ENCODE measurements around the gene ALDH4A1. TPM values are rescaled to one million over a fixed set of nuclear protein-coding genes. Genes with fewer than 3 reads are reported as not detected.
"Not testable (repeated sequence)": the region's sequence is repeated elsewhere in the genome, so short reads cannot be mapped to it uniquely, and the experiment has no call there.

ALDH4A1 gene
- total and polyA plus RNA-seq, 5 experiments from 2014 or later = 0.31 to 2.5 (median 1.6) TPM

DNA sequence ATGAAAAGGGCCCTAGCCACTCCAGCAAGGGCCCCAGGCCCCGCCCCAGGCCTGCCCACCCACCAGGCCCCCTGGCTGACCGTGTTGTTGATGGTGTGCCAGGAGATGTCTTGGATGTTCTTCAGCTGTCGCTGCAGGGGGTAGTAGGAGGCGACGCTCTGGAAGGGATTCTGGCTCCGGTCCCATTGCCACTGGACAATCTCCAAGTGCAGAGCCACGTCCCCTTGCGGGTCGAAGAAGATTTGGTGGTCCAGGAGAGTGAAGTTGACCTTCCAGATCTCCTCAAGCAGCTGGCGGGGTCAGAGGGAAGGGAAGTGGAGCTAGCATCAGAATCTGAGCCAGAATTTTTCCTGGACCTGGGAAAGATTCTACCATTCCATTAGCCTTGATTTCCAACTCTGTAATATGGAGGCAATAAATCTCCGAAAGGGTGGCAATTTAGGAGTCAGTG lies 53.1 kb downstream of the ALDH4A1 start:
- DNase-seq (no peak), ATAC-seq (no peak)
- no peak overlapping the region for H3K4me3 Mint-ChIP-seq
- H3K27ac Mint-ChIP-seq = no peak overlapping the region
- POLR2A ChIA-PET = interaction anchor here (0.6 kb wide), 1 partner anchor 287 kb away, joined by 3 read pairs; no protein-coding TSS in a partner anchor
- H3K9me3 Mint-ChIP-seq = peaks cover 0 to 13% (median 2%) of the 10 kb centered on the region in 9 donors
- H3K27me3 Mint-ChIP-seq = peaks cover 0 to 2% (median 0%) of the 10 kb centered on the region in 5 donors
- H3K4me1 Mint-ChIP-seq = no peaks in the 10 kb centered on the region
- peaks cover 0 to 1% (median under 1%) of the 10 kb centered on the region in 3 donors for H3K36me3 Mint-ChIP-seq

DNA sequence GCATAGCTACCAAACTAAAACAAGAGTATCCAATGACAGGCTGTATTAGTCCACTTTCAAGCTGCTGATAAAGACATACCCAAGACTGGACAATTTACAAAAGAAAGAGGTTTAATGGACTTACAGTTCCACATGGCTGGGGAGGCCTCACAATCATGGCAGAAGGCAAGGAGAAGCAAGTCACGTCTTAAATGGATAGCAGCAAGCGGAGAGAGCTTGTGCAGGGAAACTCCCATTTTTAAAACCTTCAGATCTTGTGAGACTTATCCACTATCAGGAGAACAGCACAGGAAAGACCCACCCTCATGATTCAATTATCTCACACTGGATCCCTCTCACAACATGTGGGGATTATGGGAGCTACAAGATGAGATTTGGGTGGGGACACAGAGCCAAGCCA lies 54.6 kb downstream of the ALDH4A1 start:
- H3K27ac Mint-ChIP-seq, ATAC-seq, POLR2A ChIA-PET: not testable (repeated sequence)

DNA sequence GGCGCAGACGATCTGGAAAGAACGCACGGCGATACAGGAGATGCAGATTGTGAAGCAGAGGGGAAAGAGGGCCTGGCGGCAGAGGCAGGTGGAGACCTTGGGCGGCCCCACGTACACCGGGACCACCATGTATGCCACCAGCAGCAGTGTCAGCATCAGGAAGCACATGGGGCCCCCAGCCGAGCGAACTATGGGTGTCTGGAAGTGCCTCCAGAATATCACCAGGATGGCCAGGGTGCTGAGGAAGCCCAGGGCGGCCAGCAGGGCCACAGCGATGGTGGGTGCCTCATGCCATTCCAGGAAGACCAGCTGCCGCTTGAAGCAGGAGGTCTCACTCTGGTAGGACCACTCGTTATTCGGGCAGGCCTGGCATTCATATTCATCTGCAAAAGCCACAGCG lies 62.2 kb downstream of the ALDH4A1 start:
- H3K9me3 Mint-ChIP-seq = peaks cover 0 to 19% (median 5%) of the 10 kb centered on the region in 9 donors
- ATAC-seq = no peak
- peaks cover 0 to 6% (median 3%) of the 10 kb centered on the region in 3 donors for H3K36me3 Mint-ChIP-seq
- DNase-seq = no peak
- H3K4me1 Mint-ChIP-seq = no peaks in the 10 kb centered on the region
- H3K27me3 Mint-ChIP-seq = peaks cover 13 to 45% (median 28%) of the 10 kb centered on the region in 5 donors
- H3K4me3 Mint-ChIP-seq = no peak overlapping the region
- POLR2A ChIA-PET = no interaction called here
- H3K27ac Mint-ChIP-seq = peak overlapping the region in 1 of 10 donors; percentile 31

More for the DNA sequence above, 54.6 kb downstream of the ALDH4A1 start:
- Mint-ChIP-seq H3K9me3 (peaks cover 0 to 19% (median 6%) of the 10 kb centered on the region in 9 donors), H3K27me3 (peaks cover 0 to 12% (median 3%) of the 10 kb centered on the region in 5 donors)
- H3K4me3 Mint-ChIP-seq, H3K36me3 Mint-ChIP-seq, DNase-seq, H3K4me1 Mint-ChIP-seq: not testable (repeated sequence)

DNA sequence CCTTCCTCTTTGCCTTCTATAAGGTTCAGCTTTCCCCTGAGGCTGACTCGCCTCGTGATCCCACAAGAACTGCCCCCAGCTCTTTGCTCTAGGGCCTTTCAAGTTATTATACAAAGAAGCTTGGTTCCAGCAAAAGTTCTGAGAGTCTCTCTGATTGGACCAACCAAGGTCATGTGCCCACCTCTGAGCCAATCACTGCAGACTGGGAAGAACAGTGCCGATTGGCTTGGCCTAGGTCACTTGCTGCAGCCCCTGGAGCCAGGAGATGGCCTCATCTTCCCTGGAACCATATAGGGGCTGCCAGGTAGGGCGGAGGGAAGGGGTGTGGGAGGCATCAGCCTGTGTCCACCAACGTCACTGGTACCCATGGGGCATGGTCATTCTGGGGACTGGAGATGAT lies 65.7 kb downstream of the ALDH4A1 start:
- ATAC-seq (no peak), DNase-seq (no peak)
- POLR2A ChIA-PET = no interaction called here
- Mint-ChIP-seq H3K36me3 (no peaks in the 10 kb centered on the region), H3K4me1 (no peaks in the 10 kb centered on the region), H3K27me3 (peaks cover 7 to 34% (median 27%) of the 10 kb centered on the region in 5 donors), H3K9me3 (peaks cover 0 to 1% (median 0%) of the 10 kb centered on the region in 9 donors), H3K27ac (no peak overlapping the region), H3K4me3 (no peak overlapping the region)

DNA sequence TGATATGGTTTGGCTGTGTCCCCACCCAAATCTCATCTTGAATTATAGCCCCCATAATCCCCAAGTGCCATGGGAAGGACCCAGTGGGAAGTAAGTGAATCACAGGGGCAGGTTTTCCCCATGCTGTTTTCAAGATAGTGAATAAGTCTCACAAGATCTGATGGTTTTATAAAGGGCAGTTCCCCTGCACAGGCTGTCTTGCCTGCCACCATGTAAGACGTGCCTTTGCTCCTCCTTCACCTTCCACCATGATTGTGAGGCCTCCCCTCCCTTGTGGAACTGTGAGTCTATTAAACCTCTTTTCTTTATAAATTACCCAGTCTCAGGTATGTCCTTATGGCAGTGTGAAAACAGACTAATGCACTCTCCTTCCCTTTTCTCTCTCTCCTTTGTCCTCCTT lies 70.0 kb downstream of the ALDH4A1 start:
- DNase-seq, H3K36me3 Mint-ChIP-seq, POLR2A ChIA-PET, H3K27ac Mint-ChIP-seq, ATAC-seq, H3K4me3 Mint-ChIP-seq, H3K4me1 Mint-ChIP-seq: not testable (repeated sequence)
- H3K27me3 Mint-ChIP-seq = peaks cover 3 to 19% (median 12%) of the 10 kb centered on the region in 5 donors
- peaks cover 0 to 11% (median 4%) of the 10 kb centered on the region in 9 donors for H3K9me3 Mint-ChIP-seq

DNA sequence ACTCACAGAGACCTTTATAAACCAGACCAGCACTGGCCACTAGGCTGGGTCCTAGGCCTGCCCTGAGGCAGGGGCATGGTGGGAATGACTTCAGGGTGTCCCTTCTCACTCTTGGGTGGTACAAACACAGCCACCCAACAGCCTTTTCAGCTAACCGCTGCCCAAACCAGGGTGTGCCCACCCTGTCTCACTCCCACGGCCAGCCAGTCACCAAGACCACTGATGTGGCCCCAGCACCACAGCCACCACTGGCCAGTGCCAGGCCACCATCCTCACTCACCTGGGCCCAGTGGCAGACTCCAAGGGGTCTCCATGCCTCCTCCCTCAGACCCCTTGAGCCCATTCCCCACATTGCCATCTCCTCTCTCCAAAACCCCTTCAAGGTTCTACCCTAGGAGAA lies 70.7 kb downstream of the ALDH4A1 start:
- DNase-seq = no peak
- Mint-ChIP-seq H3K9me3 (peaks cover 0 to 12% (median 4%) of the 10 kb centered on the region in 9 donors), H3K27ac (no peak overlapping the region), H3K27me3 (peaks cover 3 to 20% (median 15%) of the 10 kb centered on the region in 5 donors), H3K36me3 (peaks cover 0 to 5% (median 0%) of the 10 kb centered on the region in 3 donors), H3K4me1 (peaks cover 0 to 1% (median 0%) of the 10 kb centered on the region in 4 donors), H3K4me3 (no peak overlapping the region)
- no peak for ATAC-seq
- POLR2A ChIA-PET = no interaction called here

DNA sequence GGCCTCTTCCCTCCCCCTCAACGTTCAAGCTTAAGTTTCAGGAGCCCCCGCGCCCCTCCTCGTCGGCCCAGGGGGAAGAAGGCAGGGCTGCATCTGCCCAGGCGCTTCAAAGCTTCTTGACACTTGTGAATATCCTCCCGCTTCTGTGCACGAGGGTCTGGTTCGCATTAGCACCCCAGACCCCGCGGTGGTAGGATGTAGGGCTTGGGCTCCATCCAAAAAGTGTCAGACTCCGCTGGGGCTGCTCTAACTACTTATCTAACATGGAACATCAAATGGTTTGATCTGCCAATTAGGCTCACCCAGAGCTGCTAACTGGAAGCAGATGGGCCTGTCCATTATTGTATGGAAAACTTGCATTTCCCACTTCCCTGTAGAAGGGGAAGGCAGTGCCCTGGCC lies 71.8 kb downstream of the ALDH4A1 start:
- no peak for DNase-seq
- no peak for ATAC-seq
- no peak overlapping the region for H3K27ac Mint-ChIP-seq
- no peak overlapping the region for H3K4me3 Mint-ChIP-seq
- peaks cover 0 to 5% (median 0%) of the 10 kb centered on the region in 3 donors for H3K36me3 Mint-ChIP-seq
- H3K4me1 Mint-ChIP-seq = peaks cover 0 to 1% (median 0%) of the 10 kb centered on the region in 4 donors
- peaks cover 0 to 15% (median 6%) of the 10 kb centered on the region in 9 donors for H3K9me3 Mint-ChIP-seq
- POLR2A ChIA-PET = no interaction called here
- peaks cover 7 to 24% (median 19%) of the 10 kb centered on the region in 5 donors for H3K27me3 Mint-ChIP-seq

DNA sequence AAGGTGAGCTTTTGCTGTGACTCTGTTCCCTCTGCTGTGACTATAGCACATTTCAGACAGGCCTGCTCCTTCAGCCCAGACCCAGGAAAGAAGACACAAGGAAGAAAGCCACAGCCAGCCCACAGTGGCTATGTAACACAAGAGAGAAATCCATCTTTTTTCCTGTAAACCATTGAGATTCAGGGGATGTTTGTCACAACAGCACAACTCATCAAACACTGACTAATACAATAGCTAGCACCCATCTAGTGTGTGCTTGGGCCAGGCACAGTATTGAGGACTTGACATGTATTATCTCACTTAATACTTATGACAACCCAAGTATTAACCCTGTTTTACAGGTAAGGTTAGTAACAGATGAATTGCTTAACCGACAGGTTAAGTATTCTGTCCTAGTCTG lies 72.7 kb downstream of the ALDH4A1 start:
- ATAC-seq (no peak), DNase-seq (no peak)
- H3K9me3 Mint-ChIP-seq = peaks cover 0 to 15% (median 8%) of the 10 kb centered on the region in 9 donors
- POLR2A ChIA-PET = no interaction called here
- peaks cover 6 to 18% (median 15%) of the 10 kb centered on the region in 5 donors for H3K27me3 Mint-ChIP-seq
- H3K4me1 Mint-ChIP-seq = peaks cover 0 to 1% (median 0%) of the 10 kb centered on the region in 4 donors
- no peak overlapping the region for H3K4me3 Mint-ChIP-seq
- H3K36me3 Mint-ChIP-seq = peaks cover 0 to 5% (median 0%) of the 10 kb centered on the region in 3 donors
- no peak overlapping the region for H3K27ac Mint-ChIP-seq

DNA sequence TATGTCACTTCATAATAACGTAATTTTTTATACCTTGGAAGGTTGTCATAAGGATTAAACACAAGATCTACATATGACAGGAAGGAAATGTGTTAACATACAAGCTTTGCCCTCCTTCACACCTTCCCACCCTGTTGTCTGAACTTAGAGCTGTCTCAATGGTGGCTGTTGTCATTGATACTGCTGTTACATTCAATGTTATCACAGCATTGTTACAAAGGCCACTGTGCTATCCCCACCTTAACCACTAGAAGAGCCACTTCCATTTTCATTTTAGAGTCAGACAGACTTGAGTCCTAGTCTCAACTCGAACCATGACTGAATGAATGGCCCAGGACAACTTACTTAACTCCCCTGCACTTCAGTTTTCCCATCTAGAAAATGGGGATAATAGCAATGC lies 74.1 kb downstream of the ALDH4A1 start:
- H3K27ac Mint-ChIP-seq = no peak overlapping the region
- H3K27me3 Mint-ChIP-seq = peaks cover 6 to 27% (median 16%) of the 10 kb centered on the region in 5 donors
- H3K36me3 Mint-ChIP-seq = peaks cover 0 to 5% (median 0%) of the 10 kb centered on the region in 3 donors
- ATAC-seq (no peak), DNase-seq (no peak)
- H3K4me3 Mint-ChIP-seq = no peak overlapping the region
- H3K9me3 Mint-ChIP-seq = peaks cover 0 to 15% (median 8%) of the 10 kb centered on the region in 9 donors
- POLR2A ChIA-PET = no interaction called here
- peaks cover 0 to 1% (median 0%) of the 10 kb centered on the region in 4 donors for H3K4me1 Mint-ChIP-seq

DNA sequence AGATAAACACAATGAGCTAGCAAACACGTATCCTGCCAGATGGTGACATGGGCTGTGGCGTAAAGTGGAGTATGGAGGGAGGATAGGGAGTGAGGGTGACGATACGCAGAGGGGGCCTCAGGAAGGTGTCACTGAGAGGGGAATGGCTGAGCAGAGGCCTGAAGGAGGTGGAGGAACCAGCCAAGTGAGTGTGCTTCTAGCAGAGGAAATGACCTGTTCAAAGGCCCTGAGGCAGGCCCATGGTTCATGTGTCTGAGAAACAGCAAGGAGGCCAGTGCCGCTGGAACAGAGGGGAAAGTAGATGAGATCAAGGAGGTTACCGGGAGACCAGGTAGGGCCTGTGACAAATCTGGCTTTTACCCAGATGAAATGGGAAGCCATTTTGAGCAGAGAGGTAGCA lies 78.9 kb downstream of the ALDH4A1 start:
- ATAC-seq (no peak), DNase-seq (no peak)
- H3K36me3 Mint-ChIP-seq = no peaks in the 10 kb centered on the region
- peaks cover 22 to 54% (median 44%) of the 10 kb centered on the region in 5 donors for H3K27me3 Mint-ChIP-seq
- no peak overlapping the region for H3K4me3 Mint-ChIP-seq
- peaks cover 0 to 7% (median 3%) of the 10 kb centered on the region in 4 donors for H3K4me1 Mint-ChIP-seq
- no peak overlapping the region for H3K27ac Mint-ChIP-seq
- peaks cover 0 to 10% (median 3%) of the 10 kb centered on the region in 9 donors for H3K9me3 Mint-ChIP-seq
- POLR2A ChIA-PET = no interaction called here

Small RNA genes lying within 50 kb of the gene (microRNA-seq; reads per million reads assigned to microRNA genes)
- gene MIR1290 (ENCODE audit: borderline microRNAs expressed) (not detected), gene MIR4695 (ENCODE audit: borderline microRNAs expressed) (not detected)

Other genes starting within 250 kb of the ALDH4A1 start
- gene TAS1R2, start 42.9 kb downstream of the ALDH4A1 start, total RNA-seq = not detected
- gene TAS1R2, start 42.9 kb downstream of the ALDH4A1 start, polyA plus RNA-seq = not detected
- gene IFFO2, start 54.1 kb upstream of the ALDH4A1 start, total RNA-seq = 10 to 100 TPM; 29.0 to 30.7 TPM
- gene IFFO2, start 54.1 kb upstream of the ALDH4A1 start, polyA plus RNA-seq = 1 to 10 TPM; 1.6 to 4.4 (median 4.4) TPM